Heart left ventricle (tissue), 16 donors: Measurements from ENCODE around the gene URAD. TPM values are rescaled to one million over a fixed set of nuclear protein-coding genes. Genes with fewer than 3 reads are reported as not detected.
"Not testable (repeated sequence)": the region's sequence is repeated elsewhere in the genome, so short reads cannot be mapped to it uniquely, and the experiment has no call there.

Experiments
- ATAC-seq, 4 donors: fragments of 200-7000 bp; cut with Tn5 transposase; one replicate each; pipeline ENCODE4 v1.9.1; 2020 to 2022; ENCODE audit warnings: moderate library complexity in 4 of 4, mild to moderate bottlenecking in 3 of 4, moderate number of reproducible peaks in 1 of 4
- DNase-seq, 5 donors: peaks; one replicate each; pipeline ENCODE4 v3.0.0-alpha.2; 2020
- H3K27ac ChIP-seq, 12 donors: fragments of 200-600 bp; sonication (generic) in 4 of 12; one replicate each; pipeline versions ENCODE4 v1.5.0 to v1.8.0; 2016 to 2022; ENCODE audit warnings: mild to moderate bottlenecking in 2 of 12
- H3K27me3 ChIP-seq, 9 donors: fragments of 200-600 bp; sonication (generic) in 2 of 9; one replicate each; pipeline versions ENCODE4 v1.5.1 to v1.8.0; 2016 to 2022; ENCODE audit warnings: mild to moderate bottlenecking in 3 of 9
- H3K36me3 ChIP-seq, 9 donors: fragments of 200-600 bp; sonication (generic) in 2 of 9; one replicate each; pipeline versions ENCODE4 v1.5.0 to v1.8.0; 2018 to 2022; ENCODE audit warnings: mild to moderate bottlenecking in 2 of 9
- H3K4me1 ChIP-seq, 12 donors: fragments of 200-600 bp; sonication (generic) in 4 of 12; one replicate each; pipeline versions ENCODE4 v1.5.0 to v1.8.0; 2016 to 2022; ENCODE audit warnings: mild to moderate bottlenecking in 3 of 12
- H3K4me3 ChIP-seq, 12 donors: fragments of 200-600 bp; sonication (generic) in 4 of 12; one replicate each; pipeline versions ENCODE4 v1.5.0 to v1.8.0; 2017 to 2022; ENCODE audit warnings: mild to moderate bottlenecking in 9 of 12, moderate library complexity in 4 of 12
- H3K9me3 ChIP-seq, 12 donors: fragments of 200-600 bp; sonication (generic) in 4 of 12; one replicate each; pipeline versions ENCODE4 v1.5.0 to v1.8.0; 2016 to 2022; ENCODE audit warnings: mild to moderate bottlenecking in 1 of 12
- POLR2A ChIP-seq, 2 donors: fragments of 450-650 bp; IDR thresholded peaks; one replicate each; pipeline ENCODE4 v1.6.1; 2017; ENCODE audit warnings: antibody characterized with exemption in 2 of 2, mild to moderate bottlenecking in 2 of 2, moderate library complexity in 2 of 2
- WGBS, 4 donors: extraction: QIAGEN DNeasy Blood & Tissue Kit in 2 of 4; methylation state at CpG; one replicate each; pipeline versions ENCODE4 v1.1.5 to v1.1.7; 2013 to 2018; 5-methylcytosine and 5-hydroxymethylcytosine counted together
- intact Hi-C, 10 donors: fragments of 100-400 bp; cut with DNase I; formaldehyde crosslinking; loops; one replicate each; pipeline versions ENCODE4 v1.11.1 to v1.14.2; 2022
- polyA plus RNA-seq, 2 donors: library from polyadenylated mRNA; stranded (reverse); fragments of 200-250 nt; gene quantifications; one replicate each; pipeline ENCODE4 v1.2.3, GENCODE V29; 2013
- total RNA-seq, 9 donors: library from RNA; depleted of rRNA in 2 of 9; stranded (reverse); fragments of >200 nt in 2 of 9; fragmentation: NEBNext Ultra II Directional in 3 of 9; extraction: Animal tissue kit (Norgen Biotek cat#: 25700) in 3 of 9; gene quantifications; one replicate each; pipeline versions ENCODE4 v1.1.0 to v1.2.4, GENCODE V29; 2016 to 2023
- TF ChIP-seq, protein P1 (sequence below), 12 donors: fragments of 200-600 bp; sonication (generic) in 4 of 12; IDR thresholded peaks; one replicate each; pipeline versions ENCODE4 v1.5.0 to v1.8.0; 2018 to 2022; ENCODE audit warnings: antibody characterized with exemption in 12 of 12, mild to moderate bottlenecking in 5 of 12
- donor health status: ischemic (EF 13 %, LVEDD 7.1; RV severe dilation, severe dysfunction).
- donor health status: healthy with polysubstance abuse.
- donor health status: DM: no; HTN: yes; CAD: no.
- donor health status: DM: no; HTN: no; CAD: no.
- donor health status: ischemic (EF 25% LVEDD 6.9; RV normal size, moderate dysfunction).
- donor health status: ischemic (EF 25% LVEDD 5.7; RV mildly dilated, moderate dysfunction).
- donor health status: healthy.
- donor health status: DM: yes; HTN: yes; CAD: no.
- donor health status: ischemic (EF 35%, LVEDD 5.7; RV mildly dilated, moderate dysfunction).
- donor health status: nonischemic (EF 11% LVEDD 7.7; RV severe dilation, severe dysfunction).
- donor health status: DM: yes; HTN: yes; CAD: no.
- donor health status: PGD.
- donor health status: ischemic (EF 29% LVEDD 5.4; RV normal size, mild dysfunction).
- donor health status: nonischemic (EF 23%, LVEDD 6.1; RV moderate dilation, normal function).

The URAD gene
- total and polyA plus RNA-seq, 11 donors = not detected

DNA sequence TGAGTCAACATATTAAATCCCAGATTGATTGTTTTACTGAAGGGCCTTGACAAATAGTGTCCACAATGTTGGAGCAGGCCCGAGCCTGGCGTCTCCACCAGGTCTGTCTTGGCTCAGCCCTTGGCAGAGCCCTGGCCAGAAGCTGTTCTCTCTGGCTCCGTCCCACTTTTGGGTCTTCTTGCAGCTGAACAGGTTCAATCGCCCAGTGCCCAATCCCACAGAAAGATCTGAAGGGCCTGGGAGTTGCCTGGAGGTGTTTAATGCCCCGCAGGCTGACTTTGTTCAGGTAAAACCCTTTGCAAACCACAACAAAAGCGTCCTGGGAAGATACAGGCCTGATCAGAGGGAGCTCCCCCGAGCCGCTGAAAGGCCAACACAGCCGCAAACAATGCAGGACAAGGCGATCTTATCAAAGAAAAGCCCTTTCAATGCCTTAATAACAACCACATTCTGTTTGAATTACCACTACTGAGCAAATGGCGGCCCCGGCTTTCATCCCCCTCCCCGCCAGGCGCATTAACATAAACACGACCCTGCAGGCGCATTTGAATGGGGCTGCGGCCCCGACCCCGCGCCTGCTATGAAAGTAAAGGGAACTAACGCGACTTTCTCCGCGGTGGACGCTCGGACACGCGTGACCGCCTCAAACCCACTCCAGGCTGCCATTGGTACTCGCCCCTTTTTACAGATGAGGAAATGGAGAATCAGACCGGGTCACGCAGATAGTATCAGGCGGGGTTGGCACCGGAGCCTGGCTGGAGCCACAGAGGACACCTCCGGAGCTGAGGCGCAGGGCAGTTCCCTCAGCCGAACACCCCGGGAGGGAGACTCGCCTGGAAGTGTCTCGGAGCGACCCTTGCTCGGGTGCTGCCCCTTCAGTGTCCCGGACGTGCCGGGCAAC, 22.5 kb downstream of the URAD start:
- Histone ChIP-seq H3K27ac (no peak overlapping the region), H3K4me3 (no peak overlapping the region), H3K36me3 (no peaks in the 10 kb centered on the region), H3K9me3 (no peaks in the 10 kb centered on the region), H3K27me3 (peaks cover 60 to 100% (median 94%) of the 10 kb centered on the region in 9 donors), H3K4me1 (peaks cover 0 to 31% (median 8%) of the 10 kb centered on the region in 12 donors)
- ATAC-seq = no peak
- 12 to 25% (median 15%) methylated on average over 17 to 45 of the region's 45 CpGs for WGBS, 4 donors
- DNase-seq = no peak
- TF ChIP-seq, protein P1, sequence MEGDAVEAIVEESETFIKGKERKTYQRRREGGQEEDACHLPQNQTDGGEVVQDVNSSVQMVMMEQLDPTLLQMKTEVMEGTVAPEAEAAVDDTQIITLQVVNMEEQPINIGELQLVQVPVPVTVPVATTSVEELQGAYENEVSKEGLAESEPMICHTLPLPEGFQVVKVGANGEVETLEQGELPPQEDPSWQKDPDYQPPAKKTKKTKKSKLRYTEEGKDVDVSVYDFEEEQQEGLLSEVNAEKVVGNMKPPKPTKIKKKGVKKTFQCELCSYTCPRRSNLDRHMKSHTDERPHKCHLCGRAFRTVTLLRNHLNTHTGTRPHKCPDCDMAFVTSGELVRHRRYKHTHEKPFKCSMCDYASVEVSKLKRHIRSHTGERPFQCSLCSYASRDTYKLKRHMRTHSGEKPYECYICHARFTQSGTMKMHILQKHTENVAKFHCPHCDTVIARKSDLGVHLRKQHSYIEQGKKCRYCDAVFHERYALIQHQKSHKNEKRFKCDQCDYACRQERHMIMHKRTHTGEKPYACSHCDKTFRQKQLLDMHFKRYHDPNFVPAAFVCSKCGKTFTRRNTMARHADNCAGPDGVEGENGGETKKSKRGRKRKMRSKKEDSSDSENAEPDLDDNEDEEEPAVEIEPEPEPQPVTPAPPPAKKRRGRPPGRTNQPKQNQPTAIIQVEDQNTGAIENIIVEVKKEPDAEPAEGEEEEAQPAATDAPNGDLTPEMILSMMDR (IDR thresholded peaks at IDR 0.05) = no peak
- no peak for TF ChIP-seq POLR2A (IDR thresholded peaks at IDR 0.05)
- intact Hi-C loops = loop anchor here in 1 of 10 donors (5.0 kb wide), 1 partner anchor 44 kb away; no protein-coding TSS in a partner anchor

DNA sequence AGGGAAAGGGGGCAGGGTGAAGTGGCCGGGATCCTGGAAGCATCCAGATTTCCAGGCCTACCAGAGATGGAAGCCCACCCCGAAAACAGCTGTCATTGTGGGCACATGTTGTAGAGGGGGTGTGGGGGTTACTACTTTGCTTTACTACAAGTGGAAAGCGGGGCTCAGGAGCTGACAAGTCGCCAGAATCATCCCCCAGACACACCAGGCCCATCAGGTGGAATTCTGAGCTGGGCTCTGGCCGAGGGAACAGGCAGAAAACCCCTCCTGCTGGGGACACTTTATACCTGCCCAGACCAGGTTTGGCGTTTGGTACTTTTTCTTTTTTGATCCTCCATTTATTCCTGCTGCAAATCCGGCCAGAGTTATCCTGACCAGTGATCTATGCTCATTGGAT, 23.2 kb downstream of the URAD start:
- 50 to 53% (median 52%) methylated on average over 7 of the region's 7 CpGs for WGBS, 4 donors
- no peak for ATAC-seq
- no peak for DNase-seq
- Histone ChIP-seq H3K4me1 (peaks cover 0 to 37% (median 11%) of the 10 kb centered on the region in 12 donors), H3K27me3 (peaks cover 57 to 100% (median 94%) of the 10 kb centered on the region in 9 donors), H3K4me3 (no peak overlapping the region), H3K9me3 (no peaks in the 10 kb centered on the region), H3K27ac (no peak overlapping the region), H3K36me3 (no peaks in the 10 kb centered on the region)
- intact Hi-C loops = loop anchor here in 1 of 10 donors (5.0 kb wide), 1 partner anchor 43 kb away; no protein-coding TSS in a partner anchor
- TF ChIP-seq, protein P1 (IDR thresholded peaks at IDR 0.05) = no peak
- no peak for TF ChIP-seq POLR2A (IDR thresholded peaks at IDR 0.05)

DNA sequence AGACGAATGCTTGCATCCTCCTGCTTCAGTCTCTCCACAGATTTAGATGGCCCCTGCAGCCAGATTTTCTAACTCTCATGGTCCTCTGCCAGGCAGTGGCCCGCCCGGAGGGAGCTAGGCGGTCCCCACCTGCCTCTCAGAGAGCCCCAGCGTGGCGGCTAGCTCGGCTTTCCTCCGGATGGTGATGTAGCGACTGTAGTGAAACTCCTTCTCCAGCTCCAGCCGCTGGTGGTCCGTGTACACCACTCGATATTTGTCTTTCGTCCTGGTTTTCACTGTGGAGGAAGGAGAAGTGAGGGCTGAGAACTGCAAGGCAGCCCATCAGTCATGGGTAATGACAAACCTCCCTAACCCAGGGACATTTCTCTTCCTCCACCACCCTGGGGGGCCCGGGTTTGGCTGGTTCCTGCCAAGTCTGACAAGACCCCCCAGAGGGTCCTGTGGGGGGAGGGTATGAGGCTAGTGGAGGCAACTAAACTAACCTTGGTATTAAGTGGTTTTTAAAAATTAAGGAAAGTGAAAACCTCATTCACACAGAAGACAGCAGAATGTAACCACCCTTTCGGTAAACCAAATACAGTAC, 23.7 kb downstream of the URAD start:
- H3K4me1 ChIP-seq = peaks cover 0 to 42% (median 16%) of the 10 kb centered on the region in 12 donors

DNA sequence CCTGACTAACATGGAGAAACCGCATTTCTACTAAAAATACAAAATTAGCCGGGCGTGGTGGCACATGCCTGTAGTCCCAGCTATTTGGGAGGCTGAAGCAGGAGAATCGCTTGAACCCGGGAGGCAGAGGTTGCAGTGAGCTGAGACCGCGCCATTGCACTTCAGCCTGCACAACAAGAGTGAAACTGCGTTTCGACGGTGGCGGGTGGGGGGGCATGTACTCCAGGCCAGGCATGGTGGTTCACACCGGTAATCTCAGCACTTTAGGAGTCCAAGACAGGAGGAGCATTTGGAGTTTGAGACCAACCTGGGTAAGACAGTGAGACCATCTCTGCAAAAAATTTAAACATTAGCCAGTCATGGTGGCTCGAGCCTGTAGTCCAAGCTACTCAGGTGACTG, 24.3 kb downstream of the URAD start:
- peaks cover 0 to 46% (median 16%) of the 10 kb centered on the region in 12 donors for H3K4me1 ChIP-seq
- H3K4me3 ChIP-seq, DNase-seq, H3K27ac ChIP-seq, H3K9me3 ChIP-seq, intact Hi-C loops, H3K36me3 ChIP-seq, ATAC-seq: not testable (repeated sequence)
- H3K27me3 ChIP-seq = peaks cover 59 to 100% (median 94%) of the 10 kb centered on the region in 9 donors
- 40 to 52% (median 44%) methylated on average over 13 of the region's 13 CpGs for WGBS, 4 donors

More for the DNA sequence above, 23.7 kb downstream of the URAD start:
- WGBS, 4 donors = 14 to 23% (median 16%) methylated on average over 14 to 15 of the region's 15 CpGs
- ATAC-seq = no peak
- no peak overlapping the region for H3K4me3 ChIP-seq
- no peaks in the 10 kb centered on the region for H3K36me3 ChIP-seq
- no peak overlapping the region for H3K27ac ChIP-seq
- no peak for DNase-seq
- TF ChIP-seq, protein P1 (IDR thresholded peaks at IDR 0.05) = no peak
- TF ChIP-seq POLR2A (IDR thresholded peaks at IDR 0.05) = no peak
- H3K9me3 ChIP-seq = no peaks in the 10 kb centered on the region
- peaks cover 57 to 100% (median 94%) of the 10 kb centered on the region in 9 donors for H3K27me3 ChIP-seq
- intact Hi-C loops = loop anchor here in 1 of 10 donors (5.0 kb wide), 1 partner anchor 43 kb away; no protein-coding TSS in a partner anchor
